Liver (tissue), 3 donors: ENCODE measurements around the gene AKNAD1.

Experiments used
- ATF3 ChIP-seq: IDR thresholded peaks from 2 replicates; pipeline ENCODE4 v1.6.1; 2016; ENCODE audit warnings: antibody characterized with exemption
- CTCF ChIP-seq: fragments of 150-350 bp; IDR thresholded peaks from 2 replicates; pipeline ENCODE4 v1.5.1; 2017; ENCODE audit warnings: improper control_type of control experiment, low read depth, low read length; ENCODE audit not compliant: missing input control
- FOXA1 ChIP-seq: IDR thresholded peaks from 2 replicates; pipeline ENCODE4 v1.6.1; 2016; ENCODE audit warnings: antibody characterized with exemption
- GABPA ChIP-seq, 2 donors: IDR thresholded peaks in 1 of 2; conservative IDR thresholded peaks in 1 of 2; 2 replicates each; pipeline ENCODE4 v1.6.1; 2016; ENCODE audit warnings: antibody characterized with exemption in 2 of 2, mild to moderate bottlenecking in 1 of 2, moderate library complexity in 1 of 2
- HNF4A ChIP-seq, 2 donors: conservative IDR thresholded peaks; 2 replicates each; pipeline ENCODE4 v1.6.1; 2016; ENCODE audit warnings: antibody characterized with exemption in 2 of 2, mild to moderate bottlenecking in 2 of 2
- HNF4G ChIP-seq: IDR thresholded peaks from 2 replicates; pipeline ENCODE4 v1.6.1; 2016; ENCODE audit warnings: antibody characterized with exemption
- MAX ChIP-seq: IDR thresholded peaks from 2 replicates; pipeline ENCODE4 v1.6.1; 2016; ENCODE audit warnings: antibody characterized with exemption
- RAD21 ChIP-seq, 2 donors: IDR thresholded peaks; 2 replicates each; pipeline ENCODE4 v1.6.1; 2016; ENCODE audit warnings: antibody characterized with exemption in 2 of 2, mild to moderate bottlenecking in 2 of 2
- REST ChIP-seq: IDR thresholded peaks from 2 replicates; pipeline ENCODE4 v1.6.1; 2016; ENCODE audit warnings: antibody characterized with exemption, mild to moderate bottlenecking
- SP1 ChIP-seq: IDR thresholded peaks from 2 replicates; pipeline ENCODE4 v1.6.1; 2018; ENCODE audit warnings: antibody characterized with exemption, mild to moderate bottlenecking
- TAF1 ChIP-seq: conservative IDR thresholded peaks from 2 replicates; pipeline ENCODE4 v1.6.1; 2016; ENCODE audit warnings: antibody characterized with exemption, mild to moderate bottlenecking
- ZBTB33 ChIP-seq: IDR thresholded peaks from 2 replicates; pipeline ENCODE4 v1.6.1; 2016; ENCODE audit warnings: antibody characterized with exemption
- donor health status: healthy.
- donor health status: healthy.

GRCh38 chr1:108860190-108860907 lies 3.5 kb upstream of the AKNAD1 start:
- no peak for TF ChIP-seq CTCF
- TF ChIP-seq REST: no peak
- TF ChIP-seq ZBTB33: no peak
- no peak for TF ChIP-seq ATF3
- no peak for TF ChIP-seq RAD21 (IDR thresholded peaks at IDR 0.05)
- TF ChIP-seq TAF1: no peak
- TF ChIP-seq SP1: no peak
- TF ChIP-seq FOXA1: no peak
- TF ChIP-seq MAX: no peak
- no peak for TF ChIP-seq HNF4G
- TF ChIP-seq HNF4A (conservative IDR thresholded peaks at IDR 0.05): no peak
- TF ChIP-seq GABPA (IDR thresholded peaks at IDR 0.05 in 1 of 2, conservative IDR thresholded peaks at IDR 0.05 in 1 of 2): no peak
